ENCODE results near the gene CCDC141.
"Not testable (repeated sequence)": the region's sequence is repeated elsewhere in the genome, so short reads cannot be mapped to it uniquely, and the experiment has no call there.

CCDC141 gene

GRCh38 chr2:179036353-179036905 lies 13.5 kb downstream of the CCDC141 start:
- DNase-seq (ENCODE audit: low spot score): no peak

- no peak for DNase-seq (ENCODE audit: low spot score)
Measured at GRCh38 chr2:179031731-179032408, 18.1 kb downstream of the CCDC141 start.

- no peak for DNase-seq (ENCODE audit: low spot score)
Measured at GRCh38 chr2:179024445-179024844, 25.5 kb downstream of the CCDC141 start.

GRCh38 chr2:179022685-179023084 lies 27.3 kb downstream of the CCDC141 start:
- no peak for DNase-seq (ENCODE audit: low spot score)

- DNase-seq (ENCODE audit: low spot score): no peak
Measured at GRCh38 chr2:179021258-179021657, 28.7 kb downstream of the CCDC141 start.

GRCh38 chr2:179020156-179020750 lies 29.7 kb downstream of the CCDC141 start:
- DNase-seq (ENCODE audit: low spot score): peak; percentile 26

GRCh38 chr2:179019260-179019659 lies 30.7 kb downstream of the CCDC141 start:
- DNase-seq (ENCODE audit: low spot score): no peak

- no peak for DNase-seq (ENCODE audit: low spot score)
Measured at GRCh38 chr2:179017773-179018357, 32.1 kb downstream of the CCDC141 start.

GRCh38 chr2:179014189-179014588 lies 35.7 kb downstream of the CCDC141 start:
- not testable (repeated sequence) for DNase-seq (ENCODE audit: low spot score)

GRCh38 chr2:179005976-179006375 lies 44.0 kb downstream of the CCDC141 start:
- DNase-seq (ENCODE audit: low spot score): no peak

GRCh38 chr2:178999476-178999875 lies 50.5 kb downstream of the CCDC141 start:
- DNase-seq (ENCODE audit: low spot score): no peak

GRCh38 chr2:178998539-178998938 lies 51.4 kb downstream of the CCDC141 start:
- no peak for DNase-seq (ENCODE audit: low spot score)

GRCh38 chr2:178997477-178997876 lies 52.5 kb downstream of the CCDC141 start:
- no peak for DNase-seq (ENCODE audit: low spot score)

- DNase-seq (ENCODE audit: low spot score): no peak
Measured at GRCh38 chr2:178997067-178997466, 52.9 kb downstream of the CCDC141 start.

- no peak for DNase-seq (ENCODE audit: low spot score)
Measured at GRCh38 chr2:178994264-178994663, 55.7 kb downstream of the CCDC141 start.

GRCh38 chr2:178993788-178994187 lies 56.1 kb downstream of the CCDC141 start:
- no peak for DNase-seq (ENCODE audit: low spot score)

- not testable (repeated sequence) for DNase-seq (ENCODE audit: low spot score)
Measured at GRCh38 chr2:178992719-178993118, 57.2 kb downstream of the CCDC141 start.

GRCh38 chr2:178990533-178991241 lies 59.2 kb downstream of the CCDC141 start:
- no peak for DNase-seq (ENCODE audit: low spot score)

GRCh38 chr2:178989424-178989823 lies 60.5 kb downstream of the CCDC141 start:
- DNase-seq (ENCODE audit: low spot score): not testable (repeated sequence)

GRCh38 chr2:178982652-178983051 lies 67.3 kb downstream of the CCDC141 start:
- not testable (repeated sequence) for DNase-seq (ENCODE audit: low spot score)

GRCh38 chr2:178980815-178981214 lies 69.1 kb downstream of the CCDC141 start:
- DNase-seq (ENCODE audit: low spot score): no peak

GRCh38 chr2:178978667-178979066 lies 71.3 kb downstream of the CCDC141 start:
- DNase-seq (ENCODE audit: low spot score): no peak

- DNase-seq (ENCODE audit: low spot score): no peak
Measured at GRCh38 chr2:178976351-178976750, 73.6 kb downstream of the CCDC141 start.

All from HuH-7 (cell line).